Germinal center (tissue), 1 donor: ENCODE results near the gene CREB3L4.
"Not testable (repeated sequence)": the region's sequence is repeated elsewhere in the genome, so short reads cannot be mapped to it uniquely, and the experiment has no call there.

Experiments used
- DNase-seq: peaks from one replicate; pipeline ENCODE4 v3.0.0; 2012; ENCODE audit warnings: mixed read lengths, low spot score

Gene CREB3L4

GRCh38 chr1:153959454-153959853, 8.2 kb upstream of the CREB3L4 start:
- DNase-seq = no peak

- no peak for DNase-seq
Measured at GRCh38 chr1:153960206-153960605, 7.5 kb upstream of the CREB3L4 start.

GRCh38 chr1:153961421-153961820, 6.3 kb upstream of the CREB3L4 start:
- DNase-seq = no peak

DNA sequence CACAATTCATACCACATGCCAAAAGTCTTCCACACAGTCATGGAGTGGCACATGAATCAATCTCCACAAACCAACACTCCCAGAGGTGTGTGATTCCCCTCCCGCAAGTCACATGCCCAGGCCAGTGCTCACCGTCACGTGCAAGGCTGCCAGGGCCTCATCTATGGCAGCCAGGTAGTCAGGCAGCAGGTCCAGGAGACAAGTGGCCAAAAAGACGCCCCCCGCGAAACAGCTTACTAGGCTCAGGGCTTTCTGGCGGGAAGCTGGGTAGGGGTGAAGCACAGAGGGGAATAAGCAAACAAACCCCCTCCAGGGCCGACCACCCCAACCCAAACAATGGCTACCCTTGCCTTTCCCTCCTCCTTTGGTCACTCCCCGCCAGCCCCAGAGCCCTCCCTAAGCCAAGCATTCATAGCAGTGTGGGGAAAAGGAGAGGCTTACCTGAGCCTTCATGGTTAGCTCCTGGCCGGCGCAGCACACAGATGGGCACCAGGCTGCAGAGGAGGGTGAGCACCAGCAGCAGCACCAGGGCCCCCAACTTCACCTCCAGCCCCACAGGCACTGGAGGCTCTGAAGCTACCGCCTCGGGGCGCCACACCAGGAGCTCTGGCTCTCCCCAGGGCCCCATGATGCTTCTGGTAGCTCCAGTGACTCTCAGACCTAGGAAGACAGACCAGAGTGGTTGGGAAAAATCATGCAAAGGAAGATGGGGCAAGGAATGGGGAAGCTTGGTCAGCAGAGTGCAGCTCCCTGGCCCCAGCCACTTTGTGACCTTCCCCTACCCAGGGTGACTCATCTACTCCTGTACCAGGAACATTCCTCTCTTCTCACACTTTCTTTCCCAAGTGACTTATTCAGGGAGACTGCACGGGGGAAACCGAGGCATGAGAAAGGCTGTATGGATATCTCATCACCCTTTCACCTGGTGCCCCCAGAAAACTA, 5.3 kb upstream of the CREB3L4 start:
- no peak for DNase-seq

DNA sequence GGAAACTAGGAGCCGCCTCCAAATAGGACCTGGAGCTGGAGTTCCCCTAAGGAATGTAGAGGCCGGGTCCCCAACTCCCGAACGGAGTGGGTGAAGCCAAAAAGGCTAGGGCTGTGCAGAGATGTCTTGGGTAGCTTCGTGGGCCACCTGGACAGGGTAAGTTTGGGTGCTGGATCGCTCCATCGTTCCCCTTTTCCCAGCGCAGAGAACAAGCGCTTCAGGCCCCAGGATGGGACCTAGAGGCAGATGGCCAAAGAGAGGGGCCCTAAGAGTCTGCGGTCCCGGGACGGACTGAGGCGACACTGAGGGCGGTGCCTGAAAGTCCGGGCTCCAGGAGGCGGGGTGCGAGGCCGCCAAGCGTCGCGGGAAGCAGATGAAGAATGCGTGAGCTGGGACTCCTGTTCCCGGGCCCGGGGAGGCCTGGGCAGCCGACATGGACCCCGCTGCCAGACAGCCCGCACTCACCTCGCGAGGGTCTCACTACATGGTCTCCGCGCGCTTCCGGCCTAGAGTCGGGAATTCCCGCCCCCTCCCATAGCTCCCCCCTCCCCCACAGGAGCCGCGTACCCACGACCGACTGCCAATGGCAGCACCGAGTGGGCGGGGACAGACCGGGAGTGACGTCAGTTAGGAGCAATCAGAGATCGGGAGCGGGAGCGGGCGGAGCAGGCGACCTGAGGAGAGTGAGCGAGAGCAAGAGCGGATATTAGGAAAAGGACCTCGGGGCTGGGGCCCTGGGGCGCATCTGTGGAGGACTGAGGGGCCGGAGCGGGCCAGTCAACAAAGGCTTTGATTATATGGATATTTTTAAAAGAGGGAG, 4.5 kb upstream of the CREB3L4 start, which contains the start of gene SLC39A1:
TSS of gene SLC39A1 (minus strand) at position 508 of the 820 bp plus-strand sequence. CDS start 822 bp downstream, outside the sequence.
- DNase-seq = peak; percentile 89

GRCh38 chr1:153963850-153964331, 3.8 kb upstream of the CREB3L4 start:
- no peak for DNase-seq

GRCh38 chr1:153968000-153968363, 280 bp downstream of the CREB3L4 start:
- no peak for DNase-seq

DNA sequence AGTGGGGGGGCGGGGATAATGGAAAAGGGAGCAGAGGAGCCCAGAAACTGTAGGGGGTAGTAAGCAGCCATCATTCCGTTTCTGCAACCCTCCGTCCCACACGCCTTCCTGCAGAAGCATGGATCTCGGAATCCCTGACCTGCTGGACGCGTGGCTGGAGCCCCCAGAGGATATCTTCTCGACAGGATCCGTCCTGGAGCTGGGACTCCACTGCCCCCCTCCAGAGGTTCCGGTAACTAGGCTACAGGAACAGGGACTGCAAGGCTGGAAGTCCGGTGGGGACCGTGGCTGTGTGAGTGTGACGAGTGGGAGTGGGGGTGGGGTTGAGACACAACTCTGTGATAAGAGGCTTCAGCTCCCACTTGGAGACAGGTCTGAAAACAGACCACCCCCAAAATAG, 706 bp downstream of the CREB3L4 start:
- DNase-seq = no peak

- no peak for DNase-seq
Measured at GRCh38 chr1:153968972-153969371, 1.3 kb downstream of the CREB3L4 start.

DNA sequence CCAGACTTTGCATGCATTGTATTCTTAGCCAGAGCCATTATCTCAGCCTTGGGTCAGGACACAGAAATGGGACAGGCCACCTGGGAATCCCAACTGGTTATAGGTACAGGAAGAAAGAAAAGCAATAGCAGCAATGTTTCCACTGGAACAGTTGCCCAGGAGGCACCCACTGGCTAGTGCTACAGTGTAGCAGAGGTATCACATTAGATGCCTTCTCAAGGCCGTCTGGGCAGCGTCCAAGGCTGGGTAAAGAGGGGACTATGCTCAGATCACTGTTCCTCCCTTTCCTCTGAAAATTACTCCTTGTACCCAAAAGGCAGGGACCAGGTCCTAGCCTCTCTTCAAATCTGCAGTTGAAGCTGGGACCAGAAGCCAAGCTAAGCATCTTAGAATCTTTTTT, 2.6 kb downstream of the CREB3L4 start:
- DNase-seq = no peak

DNA sequence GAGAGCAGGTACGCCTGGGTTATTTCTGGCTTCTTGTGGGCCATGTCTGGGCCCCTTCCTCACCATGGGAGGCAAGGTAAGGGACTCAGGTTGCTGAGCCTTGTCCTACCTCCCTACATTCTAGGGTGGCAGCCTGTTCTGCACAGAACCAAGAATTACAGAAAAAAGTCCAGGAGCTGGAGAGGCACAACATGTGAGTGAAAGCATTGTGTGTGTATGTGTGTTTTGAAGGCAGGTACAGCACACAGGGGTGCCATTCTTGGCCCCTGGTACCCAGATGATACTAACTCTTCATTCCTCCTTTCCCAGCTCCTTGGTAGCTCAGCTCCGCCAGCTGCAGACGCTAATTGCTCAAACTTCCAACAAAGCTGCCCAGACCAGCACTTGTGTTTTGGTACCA, 5.4 kb downstream of the CREB3L4 start:
- DNase-seq = no peak

- DNase-seq = no peak
Measured at GRCh38 chr1:153973525-153973924, 5.8 kb downstream of the CREB3L4 start.

DNA sequence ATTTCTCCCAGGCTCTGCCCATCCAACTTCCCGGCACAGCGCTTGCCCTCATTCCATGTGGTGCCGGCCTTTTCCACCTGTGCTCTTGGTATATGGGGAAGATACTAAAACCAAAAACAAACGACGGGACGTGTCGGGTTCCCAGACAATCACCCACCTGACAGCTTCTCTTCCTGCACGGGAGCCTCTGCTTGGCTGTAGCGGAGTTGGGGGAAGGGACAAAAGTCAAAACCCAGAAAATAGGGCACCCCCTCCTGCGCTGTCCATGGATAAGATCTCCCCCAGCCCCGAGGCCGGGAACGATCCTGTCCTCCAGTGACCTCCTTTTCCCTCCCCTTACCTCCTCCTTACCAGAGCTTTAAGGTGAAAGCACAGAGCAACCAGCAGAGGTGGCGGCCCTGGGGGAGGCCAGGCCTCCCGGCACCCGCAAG, 9.1 kb downstream of the CREB3L4 start:
- DNase-seq = no peak

GRCh38 chr1:153977250-153978240, 9.8 kb downstream of the CREB3L4 start, which contains the start of gene JTB:
Gene JTB, minus strand, starts transcription at chr1:153977674. Its CDS starts 422 bp downstream, at chr1:153977252.
- DNase-seq = peak; percentile 85

GRCh38 chr1:153978274-153978909, 10.7 kb downstream of the CREB3L4 start:
- DNase-seq = no peak

GRCh38 chr1:153979091-153979490, 11.4 kb downstream of the CREB3L4 start:
- not testable (repeated sequence) for DNase-seq

DNA sequence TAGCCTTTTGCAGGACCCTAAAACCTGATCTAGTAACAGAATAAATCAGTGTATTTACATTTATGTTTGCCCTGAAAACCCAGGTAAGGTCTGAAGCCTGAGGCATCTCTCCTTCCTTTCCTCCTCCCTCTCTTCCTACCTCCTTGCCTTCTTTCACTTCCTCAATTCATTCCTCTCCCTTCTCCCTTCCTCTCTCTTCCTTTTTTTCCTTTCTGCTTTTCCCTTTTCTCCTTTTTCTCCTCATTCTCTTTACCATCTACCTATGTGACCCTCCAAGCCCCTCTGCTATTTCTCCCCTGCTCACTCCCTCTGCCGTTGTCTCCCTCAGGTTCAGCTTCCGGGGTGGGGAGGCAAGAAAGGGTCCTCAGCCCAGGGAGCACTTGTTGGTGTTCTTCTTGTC, 14.0 kb downstream of the CREB3L4 start:
- DNase-seq = not testable (repeated sequence)

DNA sequence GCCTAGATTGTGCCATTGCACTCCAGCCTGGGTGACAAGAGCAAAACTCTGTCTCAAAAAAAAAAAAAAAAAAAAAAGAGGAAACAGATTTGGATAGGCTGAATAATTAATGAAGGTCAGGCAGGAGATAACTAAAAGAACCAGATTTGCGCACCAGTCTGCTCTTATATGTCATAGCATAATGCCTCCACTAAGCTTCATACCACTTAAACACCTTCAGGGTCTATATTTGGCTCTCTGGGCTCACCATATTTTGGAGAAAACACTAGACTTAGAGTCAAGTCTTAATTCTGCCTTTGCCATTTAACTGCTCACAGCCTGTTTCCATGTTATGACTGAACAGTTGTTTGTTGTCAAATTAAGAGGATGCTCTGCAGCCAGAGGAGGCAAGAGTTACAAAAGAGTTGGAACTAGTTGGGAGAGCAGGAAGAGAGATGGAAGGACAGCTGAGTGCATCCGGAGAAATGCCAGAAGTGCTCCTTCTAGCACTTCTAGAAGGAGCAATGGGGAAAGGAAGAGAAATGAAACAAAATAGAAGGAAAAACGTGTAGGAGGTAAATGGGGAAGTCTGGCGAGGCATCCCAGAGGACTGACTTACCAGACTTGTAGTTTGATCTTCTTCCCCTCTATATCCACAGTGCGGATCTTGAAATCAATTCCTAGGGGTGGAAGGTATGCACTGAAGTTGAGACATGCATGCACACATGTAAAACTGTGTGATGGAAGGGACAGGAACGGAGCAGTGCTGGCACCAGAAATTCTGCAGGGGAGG, 16.6 kb downstream of the CREB3L4 start:
- no peak for DNase-seq

- no peak for DNase-seq
Measured at GRCh38 chr1:153985341-153985912, 17.7 kb downstream of the CREB3L4 start.
